ENCODE results near the gene RNASE7.

DNA sequence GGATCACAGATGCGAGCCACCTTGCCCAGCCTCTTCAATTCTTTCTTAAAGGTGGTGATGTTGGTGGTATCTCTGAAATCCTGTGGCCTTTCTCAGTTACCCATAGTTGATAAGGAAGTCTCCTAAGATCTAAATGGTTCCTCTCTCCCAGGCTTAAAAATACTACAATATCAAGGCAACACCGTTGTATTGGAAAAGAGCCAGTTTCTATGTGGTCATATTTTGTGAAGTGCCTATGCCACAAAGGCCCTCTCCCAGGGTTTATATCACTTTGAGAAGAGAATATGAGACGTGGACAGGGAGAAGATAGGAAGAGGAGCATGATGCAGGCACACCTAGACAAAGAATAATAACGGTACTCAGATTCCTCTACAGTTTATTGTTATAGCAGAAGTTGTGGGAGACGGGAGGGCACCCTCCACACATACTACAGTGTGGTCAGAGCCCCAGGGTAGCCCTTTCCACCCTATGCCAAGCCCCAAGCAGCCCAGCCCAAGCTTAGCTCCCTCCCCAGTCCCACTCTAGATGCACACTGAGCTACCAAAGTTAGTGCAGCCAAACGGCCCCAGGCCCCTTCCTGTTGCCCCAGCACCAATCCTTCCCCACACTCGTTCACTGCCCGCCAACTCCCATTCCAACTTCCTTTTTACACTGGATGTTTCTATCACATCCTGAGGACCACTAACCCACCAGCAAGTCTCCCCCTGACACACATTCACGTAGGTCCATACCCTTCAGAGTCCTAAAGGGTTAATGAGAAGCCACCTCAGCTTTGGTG, 25.6 kb upstream of the RNASE7 start:
- TF ChIP-seq, protein P1, sequence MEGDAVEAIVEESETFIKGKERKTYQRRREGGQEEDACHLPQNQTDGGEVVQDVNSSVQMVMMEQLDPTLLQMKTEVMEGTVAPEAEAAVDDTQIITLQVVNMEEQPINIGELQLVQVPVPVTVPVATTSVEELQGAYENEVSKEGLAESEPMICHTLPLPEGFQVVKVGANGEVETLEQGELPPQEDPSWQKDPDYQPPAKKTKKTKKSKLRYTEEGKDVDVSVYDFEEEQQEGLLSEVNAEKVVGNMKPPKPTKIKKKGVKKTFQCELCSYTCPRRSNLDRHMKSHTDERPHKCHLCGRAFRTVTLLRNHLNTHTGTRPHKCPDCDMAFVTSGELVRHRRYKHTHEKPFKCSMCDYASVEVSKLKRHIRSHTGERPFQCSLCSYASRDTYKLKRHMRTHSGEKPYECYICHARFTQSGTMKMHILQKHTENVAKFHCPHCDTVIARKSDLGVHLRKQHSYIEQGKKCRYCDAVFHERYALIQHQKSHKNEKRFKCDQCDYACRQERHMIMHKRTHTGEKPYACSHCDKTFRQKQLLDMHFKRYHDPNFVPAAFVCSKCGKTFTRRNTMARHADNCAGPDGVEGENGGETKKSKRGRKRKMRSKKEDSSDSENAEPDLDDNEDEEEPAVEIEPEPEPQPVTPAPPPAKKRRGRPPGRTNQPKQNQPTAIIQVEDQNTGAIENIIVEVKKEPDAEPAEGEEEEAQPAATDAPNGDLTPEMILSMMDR (IDR thresholded peaks at IDR 0.05), result no peak
- TF ChIP-seq POLR2A (IDR thresholded peaks at IDR 0.05) (no peak), EP300 (IDR thresholded peaks at IDR 0.05) (no peak)
